HG02970 (cell line): ENCODE results near the gene BLVRA.
"Not testable (repeated sequence)": the region's sequence is repeated elsewhere in the genome, so short reads cannot be mapped to it uniquely, and the experiment has no call there.

ENCODE experiments used
- ATAC-seq: cut with Tn5 transposase; IDR thresholded peaks from one replicate; pipeline ENCODE4 v1.9.1; 2021; ENCODE audit warnings: mild to moderate bottlenecking, moderate library complexity, moderate number of reproducible peaks; ENCODE audit not compliant: unreplicated experiment, low FRiP score

Gene BLVRA, protein sequence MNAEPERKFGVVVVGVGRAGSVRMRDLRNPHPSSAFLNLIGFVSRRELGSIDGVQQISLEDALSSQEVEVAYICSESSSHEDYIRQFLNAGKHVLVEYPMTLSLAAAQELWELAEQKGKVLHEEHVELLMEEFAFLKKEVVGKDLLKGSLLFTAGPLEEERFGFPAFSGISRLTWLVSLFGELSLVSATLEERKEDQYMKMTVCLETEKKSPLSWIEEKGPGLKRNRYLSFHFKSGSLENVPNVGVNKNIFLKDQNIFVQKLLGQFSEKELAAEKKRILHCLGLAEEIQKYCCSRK

DNA sequence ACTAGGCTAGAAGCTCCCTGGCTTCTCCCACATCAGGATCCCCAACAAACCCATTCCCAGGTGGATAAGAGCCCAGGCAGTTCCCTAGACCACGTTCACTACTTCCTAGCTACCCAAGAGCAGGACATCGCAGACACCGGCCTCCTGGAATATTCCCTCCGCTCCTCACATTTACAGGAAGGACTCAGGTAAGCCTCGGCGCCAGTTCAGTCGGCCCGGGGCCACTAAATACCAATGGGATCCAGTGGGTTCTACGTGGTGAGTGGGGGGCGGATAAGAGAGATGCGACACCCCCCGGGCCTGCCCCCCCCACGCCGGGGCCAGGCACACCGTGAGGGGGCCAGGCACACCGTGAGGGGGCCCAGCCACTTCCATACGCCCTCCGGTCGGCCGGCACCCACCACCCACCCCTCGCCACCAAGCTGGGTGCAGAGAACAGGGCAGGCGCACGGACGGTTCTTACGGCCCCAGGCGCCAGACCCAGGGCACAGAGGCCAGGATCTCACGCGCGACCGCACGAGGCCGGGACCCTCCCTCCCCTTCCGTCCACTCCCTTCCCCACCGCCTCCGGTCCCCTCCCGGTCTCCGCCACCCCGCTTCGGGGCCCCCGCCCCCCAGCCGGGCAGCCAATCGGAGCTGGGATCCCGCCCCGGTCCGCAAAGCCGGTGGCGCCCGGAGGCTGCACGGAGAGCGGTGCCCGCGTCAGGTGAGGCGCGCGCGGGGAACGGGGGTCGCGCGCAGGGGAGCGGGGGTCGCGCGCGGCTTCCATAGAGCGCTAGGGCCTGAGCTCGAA is at the start of gene BLVRA:
Gene BLVRA, plus strand, starts transcription at position 652 of the 793 bp plus-strand sequence. CDS start 12,479 bp downstream, outside the sequence.
- peak; percentile 67 for ATAC-seq

- ATAC-seq, result no peak
Observed at GRCh38 chr7:43711503-43711902, 47.0 kb upstream of the BLVRA start.

- ATAC-seq, result not testable (repeated sequence)
Observed at GRCh38 chr7:43715966-43716365, 42.5 kb upstream of the BLVRA start.

GRCh38 chr7:43716598-43716997 is 41.9 kb upstream of the BLVRA start:
- no peak for ATAC-seq

DNA sequence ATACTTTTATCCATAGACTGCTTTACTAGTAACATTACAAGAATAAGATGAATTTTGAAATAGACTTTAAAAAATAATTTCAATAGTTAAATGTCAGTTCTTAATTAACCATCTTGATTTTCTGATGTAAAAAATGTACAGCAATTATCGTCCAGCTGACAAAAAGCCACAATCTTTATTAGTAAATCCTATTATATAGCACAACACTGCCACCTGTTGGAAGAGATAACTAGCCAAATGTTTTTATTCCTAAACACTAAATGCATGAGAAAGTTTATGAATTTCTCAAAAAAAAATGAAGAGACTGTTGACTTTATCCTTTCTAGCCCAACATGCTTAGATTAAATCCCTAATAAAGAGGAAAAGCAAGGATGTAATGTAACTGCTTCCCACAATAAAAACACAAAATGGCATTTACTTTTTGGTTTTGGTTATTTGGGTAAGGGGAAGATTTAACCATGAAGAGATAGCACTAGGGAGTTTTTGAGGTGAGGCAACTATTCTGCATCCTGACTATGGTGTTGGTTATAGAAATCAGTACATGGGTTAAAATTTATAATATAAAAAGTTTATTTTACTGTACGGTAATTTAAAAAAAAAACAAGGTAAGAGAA is 37.2 kb upstream of the BLVRA start:
- ATAC-seq, result no peak

GRCh38 chr7:43723007-43723341 is 35.5 kb upstream of the BLVRA start:
- no peak for ATAC-seq

- ATAC-seq, result no peak
Observed at GRCh38 chr7:43725251-43725650, 33.2 kb upstream of the BLVRA start.

DNA sequence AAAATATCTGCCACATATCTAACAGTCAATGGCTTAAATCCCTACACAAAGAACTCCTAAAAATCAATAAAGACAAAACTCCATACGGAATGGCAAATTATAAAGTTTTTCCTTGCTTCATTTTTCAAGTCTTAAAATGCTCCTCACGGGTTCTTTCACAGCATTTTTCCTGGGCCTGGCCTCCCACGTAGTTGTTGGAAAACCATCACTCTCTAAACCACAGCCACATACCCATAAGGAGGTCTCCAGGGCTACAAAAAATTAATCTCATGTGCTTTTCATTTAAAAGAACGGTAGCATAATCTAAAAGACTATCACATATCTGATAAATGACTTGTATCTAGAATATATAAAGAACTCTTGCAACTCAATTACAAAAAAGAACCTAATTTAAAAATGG is 32.0 kb upstream of the BLVRA start:
- no peak for ATAC-seq

- no peak for ATAC-seq
Observed at GRCh38 chr7:43727003-43727402, 31.5 kb upstream of the BLVRA start.

DNA sequence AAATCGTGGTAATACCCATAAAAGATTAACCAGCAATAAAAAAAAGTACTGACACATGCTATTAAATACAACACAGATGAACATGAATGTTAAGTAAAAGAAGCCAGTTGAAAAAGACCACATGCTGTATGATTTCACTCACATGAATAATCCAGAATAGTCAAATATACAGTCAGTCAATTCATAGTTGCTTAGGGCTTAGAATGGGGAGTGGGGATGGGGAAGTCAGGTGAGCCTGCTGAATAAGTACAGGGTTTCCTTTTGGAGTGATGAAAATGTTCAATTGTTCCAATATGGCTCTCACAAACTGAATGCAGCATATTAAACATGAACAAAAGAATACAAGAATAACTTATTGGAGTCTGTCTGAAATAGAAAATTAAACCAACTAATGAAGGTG is 31.0 kb upstream of the BLVRA start:
- no peak for ATAC-seq

GRCh38 chr7:43729214-43729923 is 29.1 kb upstream of the BLVRA start, which contains the start of gene COA1:
Gene COA1 (minus strand): TSS chr7:43729523. CDS start chr7:43648614, 80,909 bp downstream.
- ATAC-seq, result peak; percentile 83

DNA sequence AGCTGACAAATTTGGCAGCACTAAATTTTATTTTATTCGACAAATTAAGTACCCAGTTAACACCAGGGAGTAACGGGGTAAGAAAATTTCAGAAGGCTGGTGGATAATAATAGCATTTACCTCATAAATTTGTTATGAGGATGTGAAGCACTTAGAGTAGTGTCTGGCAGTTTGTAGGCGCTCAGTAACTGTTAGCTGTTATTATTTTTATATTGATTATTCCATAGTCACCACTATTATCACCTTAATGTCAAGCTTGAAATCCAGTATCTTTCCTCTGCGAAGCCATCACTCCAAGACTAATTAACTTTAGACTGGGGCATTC is 28.6 kb upstream of the BLVRA start:
- no peak for ATAC-seq

DNA sequence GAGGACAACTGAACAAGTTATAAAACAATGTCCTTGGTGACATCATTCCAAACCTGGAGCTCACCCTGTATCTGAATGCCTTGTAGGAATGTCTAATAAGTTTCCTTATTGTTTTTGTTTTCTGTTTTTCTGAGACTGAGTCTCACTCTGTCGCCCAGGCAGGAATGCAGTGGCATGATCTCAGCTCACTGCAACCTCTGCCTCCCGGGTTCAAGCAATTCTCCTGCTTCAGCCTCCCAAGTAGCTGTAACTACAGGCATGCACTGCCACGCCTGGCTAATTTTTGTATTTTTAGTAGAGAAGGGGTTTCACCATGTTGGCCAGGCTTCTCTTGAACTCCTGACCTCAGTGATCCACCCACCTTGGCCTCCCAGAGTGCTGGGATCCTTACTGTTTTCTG is 27.0 kb upstream of the BLVRA start:
- ATAC-seq, result not testable (repeated sequence)

DNA sequence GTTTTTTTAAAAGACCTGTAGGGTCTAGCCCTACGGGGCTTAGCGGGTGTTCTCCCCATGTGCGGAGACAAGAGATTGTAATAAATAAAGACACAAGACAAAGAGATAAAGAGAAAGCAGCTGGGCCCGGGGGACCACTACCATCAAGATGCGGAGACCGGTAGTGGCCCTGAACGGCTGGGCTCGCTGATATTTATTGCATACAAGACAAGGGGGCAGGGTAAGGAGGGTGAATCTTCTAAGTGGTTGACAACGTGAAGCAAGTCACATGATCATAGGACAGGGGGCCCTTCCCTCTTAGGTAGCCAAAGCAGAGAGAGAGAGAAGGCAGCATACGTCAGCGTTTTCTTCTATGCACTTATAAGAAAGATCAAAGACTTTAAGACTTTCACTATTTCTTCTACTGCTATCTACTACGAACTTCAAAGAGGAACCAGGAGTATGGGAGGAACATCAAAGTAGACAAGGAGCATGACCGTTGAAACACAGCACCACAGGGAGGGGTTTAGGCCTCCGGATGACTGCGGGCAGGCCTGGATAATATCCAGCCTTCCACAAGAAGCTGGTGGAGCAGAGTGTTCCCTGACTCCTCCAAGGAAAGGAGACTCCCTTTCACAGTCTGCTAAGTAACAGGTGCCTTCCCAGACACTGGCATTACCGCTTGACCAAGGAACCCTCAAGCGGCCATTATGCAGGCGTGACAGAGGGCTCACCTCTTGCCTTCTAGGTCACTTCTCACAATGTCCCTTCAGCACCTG is 23.7 kb upstream of the BLVRA start:
- ATAC-seq, result not testable (repeated sequence)

- ATAC-seq, result peak; percentile 27
Observed at GRCh38 chr7:43735403-43735801, 23.1 kb upstream of the BLVRA start.

- ATAC-seq, result peak; percentile 68
Observed at GRCh38 chr7:43735802-43736603, 22.5 kb upstream of the BLVRA start.

DNA sequence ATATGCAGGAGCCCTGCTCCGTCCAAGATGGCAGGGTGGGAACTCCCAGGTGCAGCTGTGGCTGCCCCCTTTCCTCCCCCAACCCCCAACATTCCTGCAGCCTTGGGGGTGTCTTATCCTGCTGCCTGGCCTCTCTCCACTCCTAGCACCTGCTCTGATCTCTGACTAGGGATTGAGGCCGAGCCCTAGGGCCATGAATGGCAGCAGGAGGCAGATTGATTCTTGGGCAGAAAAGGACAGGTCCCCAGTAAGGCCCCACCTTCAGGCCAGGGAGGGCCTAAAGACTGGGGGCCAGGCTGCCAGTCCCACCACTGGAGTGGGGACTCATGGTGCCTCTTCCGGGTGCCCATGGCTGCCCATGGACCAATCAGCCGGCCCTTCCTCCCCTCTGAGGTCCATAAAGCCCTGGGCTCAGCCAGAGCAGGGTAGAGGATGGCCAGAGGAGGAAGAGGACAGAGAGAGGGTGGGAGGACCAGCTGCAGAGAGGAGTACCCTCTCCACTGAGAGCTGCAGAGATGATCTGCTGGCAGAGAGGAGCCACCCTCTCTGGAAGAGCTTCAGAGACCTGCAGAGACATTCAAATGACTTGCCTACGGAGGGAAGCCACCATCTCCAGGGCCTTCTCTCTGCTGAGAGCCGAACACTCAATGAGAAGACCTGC is 20.9 kb upstream of the BLVRA start:
- ATAC-seq, result no peak

DNA sequence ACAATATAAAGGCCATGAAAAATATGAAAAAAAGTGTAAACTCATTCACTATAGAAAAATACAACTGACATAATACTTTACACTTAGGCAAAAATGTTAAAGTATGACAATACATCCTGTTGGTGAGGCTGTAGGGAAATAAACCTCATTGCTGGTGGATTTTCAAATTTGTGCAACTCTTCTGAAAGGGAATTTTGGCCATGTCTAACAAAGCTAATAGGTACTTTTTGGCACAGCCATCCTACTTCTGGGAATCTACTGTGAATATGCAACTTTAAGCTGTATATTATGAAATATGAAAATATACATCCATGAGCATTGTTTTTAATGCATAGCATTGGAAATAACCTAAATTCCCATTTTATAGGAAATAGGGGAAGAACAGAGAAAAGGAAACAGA is 15.8 kb upstream of the BLVRA start:
- ATAC-seq, result no peak
